IMR-90 (cell line): ENCODE measurements around the gene SRC. TPM values are rescaled to one million over a fixed set of nuclear protein-coding genes. Genes with fewer than 3 reads are reported as not detected.

ENCODE experiments used
- ATAC-seq: fragments of 200-7000 bp; cut with Tn5 transposase; 2 replicates; pipeline ENCODE4 v1.9.1; 2020; ENCODE audit warnings: low read depth, mild to moderate bottlenecking, moderate library complexity
- BruUV-seq: library from RNA; stranded (reverse); fragments of 400-500 nt; replicated peaks from 2 replicates; lab custom pipeline; 2021; lab: Mats Ljungman, UMichigan
- CTCF ChIA-PET: fragments of 300-600 bp; formaldehyde crosslinking; extraction: SDS; loops from one replicate; lab custom pipeline; 2021; ENCODE audit warnings: antibody characterized with exemption; lab: Yijun Ruan, JAX
- POLR2A ChIA-PET: fragments of 300-600 bp; sonication (Branson Sonifier 250); formaldehyde crosslinking; loops from one replicate; lab custom pipeline; 2022; ENCODE audit warnings: antibody characterized with exemption; ENCODE audit not compliant: unreplicated experiment; lab: Charles Lee
- DNase-seq: peaks from one replicate; pipeline ENCODE4 v3.0.0; 2013
- H2AFZ ChIP-seq: replicated peaks from 2 replicates; pipeline ENCODE3; 2013; ENCODE audit warnings: low read length, mild to moderate bottlenecking; ENCODE audit not compliant: poor library complexity
- H2AK5ac ChIP-seq: 2 replicates; pipeline ENCODE4 v1.6.1; 2013; ENCODE audit warnings: low read depth, low read length, inconsistent platforms
- H2AK9ac ChIP-seq: replicated peaks from 2 replicates; pipeline ENCODE3; 2013; ENCODE audit warnings: mild to moderate bottlenecking, low read depth, low read length, moderate library complexity; ENCODE audit not compliant: poor library complexity
- H2BK120ac ChIP-seq: 2 replicates; pipeline ENCODE4 v1.6.1; 2013; ENCODE audit warnings: low read depth, low read length, inconsistent platforms
- H2BK15ac ChIP-seq: 3 replicates; pipeline ENCODE4 v1.6.1; 2013; ENCODE audit warnings: low read depth, low read length, inconsistent platforms
- H2BK20ac ChIP-seq: 2 replicates; pipeline ENCODE4 v1.6.1; 2013; ENCODE audit warnings: low read depth, mild to moderate bottlenecking, inconsistent platforms, low read length, moderate library complexity
- H2BK5ac ChIP-seq: 2 replicates; pipeline ENCODE4 v1.6.1; 2013; ENCODE audit warnings: mild to moderate bottlenecking, low read depth, low read length, inconsistent platforms; ENCODE audit not compliant: poor library complexity, severe bottlenecking
- H3K14ac ChIP-seq: replicated peaks from 2 replicates; pipeline ENCODE4 v1.6.1; 2013; ENCODE audit warnings: low read depth, low read length, inconsistent platforms
- H3K18ac ChIP-seq: 2 replicates; pipeline ENCODE4 v1.6.1; 2013; ENCODE audit warnings: low read depth, low read length, control low read depth
- H3K23ac ChIP-seq: 2 replicates; pipeline ENCODE4 v1.6.1; 2013; ENCODE audit warnings: low read depth, low read length, inconsistent platforms
- H3K27ac ChIP-seq: 2 replicates; pipeline ENCODE4 v1.5.1; 2013; ENCODE audit warnings: mild to moderate bottlenecking, control low read depth, low read length; ENCODE audit not compliant: insufficient read depth
- H3K27me3 ChIP-seq: 2 replicates; pipeline ENCODE4 v1.6.1; 2013; ENCODE audit warnings: low read length; ENCODE audit not compliant: control insufficient read depth, insufficient read depth
- H3K36me3 ChIP-seq: 2 replicates; pipeline ENCODE4 v1.6.1; 2013; ENCODE audit warnings: low read length, mixed read lengths; ENCODE audit not compliant: control insufficient read depth, insufficient read depth
- H3K4ac ChIP-seq: 2 replicates; pipeline ENCODE4 v1.6.1; 2013; ENCODE audit warnings: low read depth, low read length, inconsistent platforms
- H3K4me1 ChIP-seq: 2 replicates; pipeline ENCODE4 v1.6.1; 2013; ENCODE audit warnings: low read length, mixed read lengths; ENCODE audit not compliant: control insufficient read depth, insufficient read depth
- H3K4me2 ChIP-seq: 2 replicates; pipeline ENCODE4 v1.6.1; 2013; ENCODE audit warnings: low read depth, mild to moderate bottlenecking, control low read depth, low read length, moderate library complexity
- H3K4me3 ChIP-seq: 2 replicates; pipeline ENCODE4 v1.5.1; 2013; ENCODE audit warnings: low read depth, mild to moderate bottlenecking, control low read depth, low read length, moderate library complexity; ENCODE audit not compliant: insufficient read depth
- H3K56ac ChIP-seq: 2 replicates; pipeline ENCODE4 v1.6.1; 2013; ENCODE audit warnings: low read length, inconsistent platforms; ENCODE audit not compliant: insufficient read depth; ENCODE audit errors: extremely low read depth
- H3K79me1 ChIP-seq, 2 experiments: 2 replicates each; pipeline ENCODE4 v1.6.1; 2013; ENCODE audit warnings: low read length in 2 of 2, inconsistent platforms in 1 of 2, low read depth in 1 of 2
- H3K9ac ChIP-seq: 2 replicates; pipeline ENCODE4 v1.6.1; 2013; ENCODE audit warnings: low read depth, low read length, control low read depth
- H3K9me1 ChIP-seq: 2 replicates; pipeline ENCODE4 v1.6.1; 2013; ENCODE audit warnings: low read length, inconsistent platforms; ENCODE audit not compliant: insufficient read depth
- H3K9me3 ChIP-seq: 2 replicates; pipeline ENCODE4 v1.6.1; 2013; ENCODE audit warnings: low read length; ENCODE audit not compliant: control insufficient read depth, insufficient read depth
- H4K20me1 ChIP-seq: 2 replicates; pipeline ENCODE4 v1.6.1; 2013; ENCODE audit warnings: low read length, inconsistent platforms; ENCODE audit not compliant: insufficient read depth
- H4K5ac ChIP-seq: 2 replicates; pipeline ENCODE4 v1.6.1; 2013; ENCODE audit warnings: mild to moderate bottlenecking, low read depth, low read length, control low read depth
- H4K8ac ChIP-seq, 2 experiments: 2 replicates each; pipeline ENCODE4 v1.6.1; 2013; ENCODE audit warnings: low read depth in 2 of 2, low read length in 2 of 2, control low read depth in 1 of 2, inconsistent platforms in 1 of 2
- H4K91ac ChIP-seq: 2 replicates; pipeline ENCODE4 v1.6.1; 2013; ENCODE audit warnings: low read depth, low read length, inconsistent platforms; ENCODE audit not compliant: insufficient read depth
- BHLHE40 ChIP-seq: fragments of 150-350 bp; IDR thresholded peaks from 2 replicates; pipeline ENCODE4 v1.6.1; 2016; ENCODE audit warnings: mild to moderate bottlenecking, low read depth, low read length
- CEBPB ChIP-seq: IDR thresholded peaks from 2 replicates; pipeline ENCODE4 v1.6.1; 2012; ENCODE audit warnings: low read depth, low read length, improper control_type of control experiment
- CHD1 ChIP-seq: IDR thresholded peaks from 2 replicates; pipeline ENCODE4 v1.6.1; 2012; ENCODE audit warnings: low read depth, low read length, improper control_type of control experiment
- CTCF ChIP-seq: conservative IDR thresholded peaks from 2 replicates; pipeline ENCODE4 v1.5.1; 2012; ENCODE audit warnings: mild to moderate bottlenecking, low read depth, low read length, improper control_type of control experiment
- ELK1 ChIP-seq: fragments of 150-350 bp; IDR thresholded peaks from 2 replicates; pipeline ENCODE4 v1.6.1; 2016; ENCODE audit warnings: low read depth, mild to moderate bottlenecking, low read length, moderate library complexity, borderline replicate concordance
- FOS ChIP-seq: fragments of 150-350 bp; IDR thresholded peaks from 2 replicates; pipeline ENCODE4 v1.6.1; 2016; ENCODE audit warnings: low read depth, low read length
- MAFK ChIP-seq: IDR thresholded peaks from 2 replicates; pipeline ENCODE4 v1.6.1; 2012; ENCODE audit warnings: low read depth, low read length, improper control_type of control experiment
- MAZ ChIP-seq: IDR thresholded peaks from 2 replicates; pipeline ENCODE4 v1.6.1; 2012; ENCODE audit warnings: low read depth, mild to moderate bottlenecking, low read length, improper control_type of control experiment, moderate library complexity, borderline replicate concordance
- MXI1 ChIP-seq: IDR thresholded peaks from 2 replicates; pipeline ENCODE4 v1.6.1; 2012; ENCODE audit warnings: low read depth, mild to moderate bottlenecking, low read length, moderate library complexity, borderline replicate concordance
- NFE2L2 ChIP-seq: fragments of 150-350 bp; IDR thresholded peaks from 2 replicates; pipeline ENCODE4 v1.6.1; 2016; ENCODE audit warnings: low read depth, mild to moderate bottlenecking, low read length
- POLR2A ChIP-seq: IDR thresholded peaks from 2 replicates; pipeline ENCODE4 v1.6.1; 2012; ENCODE audit warnings: mild to moderate bottlenecking, low read depth, low read length
- RAD21 ChIP-seq: IDR thresholded peaks from 2 replicates; pipeline ENCODE4 v1.6.1; 2012; ENCODE audit warnings: low read length, improper control_type of control experiment
- RCOR1 ChIP-seq: IDR thresholded peaks from 2 replicates; pipeline ENCODE4 v1.6.1; 2012; ENCODE audit warnings: mild to moderate bottlenecking, low read length, improper control_type of control experiment; ENCODE audit not compliant: insufficient replicate concordance
- RFX5 ChIP-seq: IDR thresholded peaks from 2 replicates; pipeline ENCODE4 v1.8.0; 2012; ENCODE audit warnings: low read depth, mild to moderate bottlenecking, low read length, moderate library complexity
- SMC3 ChIP-seq: fragments of 150-350 bp; IDR thresholded peaks from 2 replicates; pipeline ENCODE4 v1.6.1; 2016; ENCODE audit warnings: low read depth, mild to moderate bottlenecking, antibody characterized with exemption, low read length, moderate library complexity
- USF2 ChIP-seq: fragments of 150-350 bp; IDR thresholded peaks from 2 replicates; pipeline ENCODE4 v1.6.1; 2017; ENCODE audit warnings: mild to moderate bottlenecking, antibody characterized with exemption, low read length, low read depth
- WGBS, 2 experiments: methylation state at CpG; one replicate each; pipeline versions ENCODE4 v1.1.5 to v1.1.7; 2013; ENCODE audit warnings: missing lambda C conversion rate in 2 of 2; ENCODE audit not compliant: insufficient read length in 1 of 2; ENCODE audit errors: extremely low coverage in 2 of 2; 5-methylcytosine and 5-hydroxymethylcytosine counted together
- dilution Hi-C: fragments of 300-500 bp; cut with HindIII; formaldehyde crosslinking; loops from one replicate; pipeline ENCODE4 v1.14.3; 2018; ENCODE audit warnings: low sequenced_read_pairs; ENCODE audit not compliant: unreplicated experiment
- in situ Hi-C: fragments of 300-500 bp; cut with MboI; formaldehyde crosslinking; loops from 3 replicates; pipeline ENCODE4 v1.14.3; 2019; ENCODE audit warnings: low sequenced_read_pairs, inconsistent platforms, mixed read lengths
- intact Hi-C: fragments of 100-400 bp; cut with micrococcal nuclease; formaldehyde crosslinking; loops from 2 replicates; pipeline ENCODE4 v1.10.0; 2022
- polyA plus RNA-seq, 3 experiments: library from polyadenylated mRNA; depleted of rRNA; stranded (reverse); fragments of >200 nt; gene quantifications; 2 replicates each; pipeline ENCODE4 v1.2.3, GENCODE V29; 2012; ENCODE audit warnings: low replicate concordance in 1 of 3
- total RNA-seq: library from RNA; depleted of rRNA; stranded (reverse); fragments of >200 nt; gene quantifications from 2 replicates; pipeline ENCODE4 v1.2.3, GENCODE V29; 2012

Gene SRC
- total and polyA plus RNA-seq, 2 of the 4 experiments (the other 2 are of a cell fraction) = 7.0 to 24.2 TPM

GRCh38 chr20:37390891-37391525 is 45.1 kb downstream of the SRC start:
- H3K14ac ChIP-seq = no peak overlapping the region
- CTCF ChIA-PET = no interaction called here
- no peak overlapping the region for H3K18ac ChIP-seq
- no peak overlapping the region for H2BK15ac ChIP-seq
- no TSS peak for BruUV-seq
- H3K27me3 ChIP-seq = no peaks in the 10 kb centered on the region
- dilution Hi-C loops (no loop called here), intact Hi-C loops (no loop called here), in situ Hi-C loops (loop anchor here (5.0 kb wide), 1 partner anchor 136 kb away; the partner anchor contains the start of gene BLCAP)
- no peak overlapping the region for H2BK5ac ChIP-seq
- no peak overlapping the region for H2AK5ac ChIP-seq
- H3K23ac ChIP-seq = no peak overlapping the region
- no peak for ATAC-seq
- no peaks in the 10 kb centered on the region for H3K9me1 ChIP-seq
- H3K79me1 ChIP-seq = peaks cover 0 to 3% of the 10 kb centered on the region in 2 experiments; a peak in 1 of 4 replicates
- POLR2A ChIA-PET = no interaction called here
- no peak overlapping the region for H3K27ac ChIP-seq
- H2AK9ac ChIP-seq = no peak overlapping the region
- H4K91ac ChIP-seq = no peak overlapping the region
- no peak overlapping the region for H3K9ac ChIP-seq
- no peak overlapping the region for H4K8ac ChIP-seq
- H4K20me1 ChIP-seq = peaks cover 10% of the 10 kb centered on the region
- no peak overlapping the region for H2BK120ac ChIP-seq
- no peaks in the 10 kb centered on the region for H3K4me1 ChIP-seq
- H4K5ac ChIP-seq = no peak overlapping the region
- 71% methylated on average over 4 of the region's 12 CpGs; no CpG with 5 or more reads in 1 of the 2 experiments for WGBS, 2 experiments
- H3K4me3 ChIP-seq = no peak overlapping the region
- H3K9me3 ChIP-seq = no peaks in the 10 kb centered on the region
- peaks cover 32% of the 10 kb centered on the region for H3K36me3 ChIP-seq
- DNase-seq = no peak
- H3K56ac ChIP-seq = no peak overlapping the region
- no peak overlapping the region for H3K4ac ChIP-seq
- no peak overlapping the region for H2BK20ac ChIP-seq
- H3K4me2 ChIP-seq = no peak overlapping the region
- no peak overlapping the region for H2AFZ ChIP-seq
- TF ChIP-seq RAD21 = no peak
- TF ChIP-seq SMC3 = no peak
- no peak for TF ChIP-seq NFE2L2
- no peak for TF ChIP-seq ELK1
- no peak for TF ChIP-seq MAFK
- no peak for TF ChIP-seq BHLHE40
- no peak for TF ChIP-seq POLR2A
- TF ChIP-seq CEBPB = no peak
- no peak for TF ChIP-seq CTCF
- no peak for TF ChIP-seq FOS
- no peak for TF ChIP-seq MAZ
- no peak for TF ChIP-seq RCOR1
- no peak for TF ChIP-seq MXI1
- no peak for TF ChIP-seq CHD1
- no peak for TF ChIP-seq USF2
- no peak for TF ChIP-seq RFX5
